Aorta (tissue), 5 donors: ENCODE data around the gene XPO4. TPM values are rescaled to one million over a fixed set of nuclear protein-coding genes. Genes with fewer than 3 reads are reported as not detected.
"Not testable (repeated sequence)": the region's sequence is repeated elsewhere in the genome, so short reads cannot be mapped to it uniquely, and the experiment has no call there.

Source experiments
- ATAC-seq: fragments of 200-7000 bp; cut with Tn5 transposase; one replicate; pipeline ENCODE4 v1.9.1; 2022; ENCODE audit warnings: moderate library complexity; ENCODE audit not compliant: low FRiP score
- DNase-seq, 2 donors: peaks; one replicate each; pipeline ENCODE4 v3.0.0-alpha.2; 2020
- H3K27ac ChIP-seq, 2 donors: one replicate each; pipeline ENCODE4 v1.5.1; 2013; ENCODE audit warnings: low read length in 2 of 2, mild to moderate bottlenecking in 2 of 2, moderate library complexity in 2 of 2, control low read depth in 1 of 2, inconsistent platforms in 1 of 2, low read depth in 1 of 2
- H3K27me3 ChIP-seq, 2 donors: one replicate each; pipeline ENCODE4 v1.6.1; 2013; ENCODE audit warnings: control low read depth in 1 of 2, low read length in 1 of 2, mild to moderate bottlenecking in 1 of 2, moderate library complexity in 1 of 2; ENCODE audit not compliant: insufficient read depth in 2 of 2, control insufficient read depth in 1 of 2
- H3K36me3 ChIP-seq, 2 donors: one replicate each; pipeline ENCODE4 v1.6.1; 2013; ENCODE audit warnings: control low read depth in 1 of 2, low read length in 1 of 2, mild to moderate bottlenecking in 1 of 2; ENCODE audit not compliant: insufficient read depth in 2 of 2, control insufficient read depth in 1 of 2
- H3K4me1 ChIP-seq, 2 donors: one replicate each; pipeline ENCODE4 v1.6.1; 2013; ENCODE audit warnings: low read length in 2 of 2, control low read depth in 1 of 2, mild to moderate bottlenecking in 1 of 2, moderate library complexity in 1 of 2; ENCODE audit not compliant: insufficient read depth in 2 of 2, control insufficient read depth in 1 of 2
- H3K4me3 ChIP-seq, 2 donors: one replicate each; pipeline ENCODE4 v1.5.1; 2013; ENCODE audit warnings: low read length in 2 of 2, control low read depth in 1 of 2, mild to moderate bottlenecking in 1 of 2
- H3K9me3 ChIP-seq: one replicate; pipeline ENCODE4 v1.6.1; 2013; ENCODE audit warnings: mild to moderate bottlenecking, low read length; ENCODE audit not compliant: control insufficient read depth
- WGBS, 2 donors: extraction: QIAGEN DNeasy Blood & Tissue Kit; methylation state at CpG; one replicate each; pipeline ENCODE4 v1.1.7; 2013; 5-methylcytosine and 5-hydroxymethylcytosine counted together
- intact Hi-C, 2 donors: fragments of 100-400 bp; cut with DNase I; formaldehyde crosslinking; loops; one replicate each; pipeline versions ENCODE4 v1.14.2 to v1.15.0; 2022
- polyA plus RNA-seq, 2 donors: library from polyadenylated mRNA; stranded (reverse); fragments of 200-250 nt; gene quantifications; one replicate each; pipeline ENCODE4 v1.2.3, GENCODE V29; 2013
- total RNA-seq, 2 donors: library from RNA; stranded (reverse); fragmentation: NEBNext Ultra II Directional; extraction: Animal tissue kit (Norgen Biotek cat#: 25700); gene quantifications; one replicate each; pipeline ENCODE4 v1.2.1, GENCODE V29; 2021
- donor health status: healthy with polysubstance abuse.
- donor health status: Bipolar disorder and iron deficiency.
- donor health status: DM: no; HTN: no; CAD: no.
- donor health status: DM: no; HTN: no; CAD: no.
- donor health status: DM: yes; HTN: yes; CAD: no.

Gene XPO4
- total and polyA plus RNA-seq, 4 donors = 0.88 to 14.8 (median 7.7) TPM

- H3K9me3 ChIP-seq, H3K27ac ChIP-seq, ATAC-seq, H3K4me3 ChIP-seq, DNase-seq, H3K4me1 ChIP-seq, intact Hi-C loops, H3K36me3 ChIP-seq, H3K27me3 ChIP-seq: not testable (repeated sequence)
- 92 to 97% methylated on average over 5 of the region's 5 CpGs for WGBS, 2 donors
Observed at GRCh38 chr13:20876802-20877201, 25.7 kb downstream of the XPO4 start.

GRCh38 chr13:20874439-20874838 is 28.1 kb downstream of the XPO4 start:
- H3K27ac ChIP-seq, H3K36me3 ChIP-seq, intact Hi-C loops, H3K4me3 ChIP-seq, DNase-seq, H3K4me1 ChIP-seq, ATAC-seq, H3K9me3 ChIP-seq, H3K27me3 ChIP-seq: not testable (repeated sequence)
- 93 to 96% methylated on average over 8 of the region's 8 CpGs for WGBS, 2 donors

GRCh38 chr13:20873348-20873747 is 29.2 kb downstream of the XPO4 start:
- Histone ChIP-seq H3K36me3 (no peaks in the 10 kb centered on the region), H3K27ac (no peak overlapping the region), H3K27me3 (no peaks in the 10 kb centered on the region), H3K4me1 (no peaks in the 10 kb centered on the region), H3K9me3 (no peaks in the 10 kb centered on the region), H3K4me3 (no peak overlapping the region)
- intact Hi-C loops = no loop called here
- DNase-seq (no peak), ATAC-seq (no peak)
- 62 to 63% methylated on average over 3 of the region's 3 CpGs for WGBS, 2 donors

- H3K9me3 ChIP-seq = no peaks in the 10 kb centered on the region
- H3K36me3 ChIP-seq = no peaks in the 10 kb centered on the region
- no peak for ATAC-seq
- no peaks in the 10 kb centered on the region for H3K4me1 ChIP-seq
- 91 to 92% methylated on average over 4 of the region's 4 CpGs for WGBS, 2 donors
- no peak overlapping the region for H3K4me3 ChIP-seq
- intact Hi-C loops = no loop called here
- no peaks in the 10 kb centered on the region for H3K27me3 ChIP-seq
- DNase-seq = no peak
- H3K27ac ChIP-seq = no peak overlapping the region
Observed at GRCh38 chr13:20870829-20871228, 31.7 kb downstream of the XPO4 start.

GRCh38 chr13:20869540-20869939 is 33.0 kb downstream of the XPO4 start:
- intact Hi-C loops = no loop called here
- ATAC-seq = no peak
- WGBS, 2 donors = 65 to 67% methylated on average over 2 of the region's 2 CpGs
- Histone ChIP-seq H3K36me3 (no peaks in the 10 kb centered on the region), H3K9me3 (no peaks in the 10 kb centered on the region), H3K4me3 (no peak overlapping the region), H3K4me1 (no peaks in the 10 kb centered on the region), H3K27me3 (no peaks in the 10 kb centered on the region), H3K27ac (no peak overlapping the region)
- DNase-seq = no peak

- intact Hi-C loops = no loop called here
- H3K9me3 ChIP-seq = no peaks in the 10 kb centered on the region
- no peak overlapping the region for H3K4me3 ChIP-seq
- H3K36me3 ChIP-seq = no peaks in the 10 kb centered on the region
- DNase-seq = no peak
- 94 to 95% methylated on average over 3 of the region's 3 CpGs for WGBS, 2 donors
- no peak overlapping the region for H3K27ac ChIP-seq
- ATAC-seq = no peak
- H3K27me3 ChIP-seq = no peaks in the 10 kb centered on the region
- no peaks in the 10 kb centered on the region for H3K4me1 ChIP-seq
Observed at GRCh38 chr13:20867408-20867807, 35.1 kb downstream of the XPO4 start.

- WGBS, 2 donors = 95 to 98% methylated on average over 6 of the region's 6 CpGs
- H3K4me1 ChIP-seq, H3K36me3 ChIP-seq, H3K9me3 ChIP-seq, DNase-seq, H3K27ac ChIP-seq, H3K4me3 ChIP-seq, ATAC-seq, H3K27me3 ChIP-seq, intact Hi-C loops: not testable (repeated sequence)
Observed at GRCh38 chr13:20861666-20862065, 40.9 kb downstream of the XPO4 start.

- no peak for ATAC-seq
- intact Hi-C loops = no loop called here
- no peaks in the 10 kb centered on the region for H3K9me3 ChIP-seq
- H3K36me3 ChIP-seq = peaks cover 0 to 3% of the 10 kb centered on the region in 2 donors
- H3K4me3 ChIP-seq = no peak overlapping the region
- no peaks in the 10 kb centered on the region for H3K4me1 ChIP-seq
- no peak overlapping the region for H3K27ac ChIP-seq
- DNase-seq = no peak
- no peaks in the 10 kb centered on the region for H3K27me3 ChIP-seq
Observed at GRCh38 chr13:20860844-20861243, 41.7 kb downstream of the XPO4 start.

GRCh38 chr13:20856650-20857049 is 45.9 kb downstream of the XPO4 start:
- H3K9me3 ChIP-seq = no peaks in the 10 kb centered on the region
- ATAC-seq = no peak
- 90% methylated on average over 5 of the region's 5 CpGs for WGBS, 2 donors
- H3K27ac ChIP-seq = no peak overlapping the region
- H3K27me3 ChIP-seq = no peaks in the 10 kb centered on the region
- no peak overlapping the region for H3K4me3 ChIP-seq
- no peaks in the 10 kb centered on the region for H3K4me1 ChIP-seq
- peaks cover 3% of the 10 kb centered on the region in 2 donors for H3K36me3 ChIP-seq
- intact Hi-C loops = no loop called here
- no peak for DNase-seq
